Heart left ventricle (tissue), 16 donors: ENCODE data around the gene ZBTB8A. TPM values are rescaled to one million over a fixed set of nuclear protein-coding genes. Genes with fewer than 3 reads are reported as not detected.

Experiments
- ATAC-seq, 4 donors: fragments of 200-7000 bp; cut with Tn5 transposase; one replicate each; pipeline ENCODE4 v1.9.1; 2020 to 2022; ENCODE audit warnings: moderate library complexity in 4 of 4, mild to moderate bottlenecking in 3 of 4, moderate number of reproducible peaks in 1 of 4
- DNase-seq, 5 donors: peaks; one replicate each; pipeline ENCODE4 v3.0.0-alpha.2; 2020
- H3K27ac ChIP-seq, 12 donors: fragments of 200-600 bp; sonication (generic) in 4 of 12; one replicate each; pipeline versions ENCODE4 v1.5.0 to v1.8.0; 2016 to 2022; ENCODE audit warnings: mild to moderate bottlenecking in 2 of 12
- H3K27me3 ChIP-seq, 9 donors: fragments of 200-600 bp; sonication (generic) in 2 of 9; one replicate each; pipeline versions ENCODE4 v1.5.1 to v1.8.0; 2016 to 2022; ENCODE audit warnings: mild to moderate bottlenecking in 3 of 9
- H3K36me3 ChIP-seq, 9 donors: fragments of 200-600 bp; sonication (generic) in 2 of 9; one replicate each; pipeline versions ENCODE4 v1.5.0 to v1.8.0; 2018 to 2022; ENCODE audit warnings: mild to moderate bottlenecking in 2 of 9
- H3K4me1 ChIP-seq, 12 donors: fragments of 200-600 bp; sonication (generic) in 4 of 12; one replicate each; pipeline versions ENCODE4 v1.5.0 to v1.8.0; 2016 to 2022; ENCODE audit warnings: mild to moderate bottlenecking in 3 of 12
- H3K4me3 ChIP-seq, 12 donors: fragments of 200-600 bp; sonication (generic) in 4 of 12; one replicate each; pipeline versions ENCODE4 v1.5.0 to v1.8.0; 2017 to 2022; ENCODE audit warnings: mild to moderate bottlenecking in 9 of 12, moderate library complexity in 4 of 12
- H3K9me3 ChIP-seq, 12 donors: fragments of 200-600 bp; sonication (generic) in 4 of 12; one replicate each; pipeline versions ENCODE4 v1.5.0 to v1.8.0; 2016 to 2022; ENCODE audit warnings: mild to moderate bottlenecking in 1 of 12
- POLR2A ChIP-seq, 2 donors: fragments of 450-650 bp; IDR thresholded peaks; one replicate each; pipeline ENCODE4 v1.6.1; 2017; ENCODE audit warnings: antibody characterized with exemption in 2 of 2, mild to moderate bottlenecking in 2 of 2, moderate library complexity in 2 of 2
- WGBS, 4 donors: extraction: QIAGEN DNeasy Blood & Tissue Kit in 2 of 4; methylation state at CpG; one replicate each; pipeline versions ENCODE4 v1.1.5 to v1.1.7; 2013 to 2018; 5-methylcytosine and 5-hydroxymethylcytosine counted together
- intact Hi-C, 10 donors: fragments of 100-400 bp; cut with DNase I; formaldehyde crosslinking; loops; one replicate each; pipeline versions ENCODE4 v1.11.1 to v1.14.2; 2022
- polyA plus RNA-seq, 2 donors: library from polyadenylated mRNA; stranded (reverse); fragments of 200-250 nt; gene quantifications; one replicate each; pipeline ENCODE4 v1.2.3, GENCODE V29; 2013
- total RNA-seq, 9 donors: library from RNA; depleted of rRNA in 2 of 9; stranded (reverse); fragments of >200 nt in 2 of 9; fragmentation: NEBNext Ultra II Directional in 3 of 9; extraction: Animal tissue kit (Norgen Biotek cat#: 25700) in 3 of 9; gene quantifications; one replicate each; pipeline versions ENCODE4 v1.1.0 to v1.2.4, GENCODE V29; 2016 to 2023
- TF ChIP-seq, protein P1 (sequence below), 12 donors: fragments of 200-600 bp; sonication (generic) in 4 of 12; IDR thresholded peaks; one replicate each; pipeline versions ENCODE4 v1.5.0 to v1.8.0; 2018 to 2022; ENCODE audit warnings: antibody characterized with exemption in 12 of 12, mild to moderate bottlenecking in 5 of 12
- donor health status: ischemic (EF 13 %, LVEDD 7.1; RV severe dilation, severe dysfunction).
- donor health status: healthy with polysubstance abuse.
- donor health status: DM: no; HTN: yes; CAD: no.
- donor health status: DM: no; HTN: no; CAD: no.
- donor health status: ischemic (EF 25% LVEDD 6.9; RV normal size, moderate dysfunction).
- donor health status: ischemic (EF 25% LVEDD 5.7; RV mildly dilated, moderate dysfunction).
- donor health status: healthy.
- donor health status: DM: yes; HTN: yes; CAD: no.
- donor health status: ischemic (EF 35%, LVEDD 5.7; RV mildly dilated, moderate dysfunction).
- donor health status: nonischemic (EF 11% LVEDD 7.7; RV severe dilation, severe dysfunction).
- donor health status: DM: yes; HTN: yes; CAD: no.
- donor health status: PGD.
- donor health status: ischemic (EF 29% LVEDD 5.4; RV normal size, mild dysfunction).
- donor health status: nonischemic (EF 23%, LVEDD 6.1; RV moderate dilation, normal function).

Gene ZBTB8A
- total and polyA plus RNA-seq, 11 donors = 1.1 to 5.0 (median 2.7) TPM

DNA sequence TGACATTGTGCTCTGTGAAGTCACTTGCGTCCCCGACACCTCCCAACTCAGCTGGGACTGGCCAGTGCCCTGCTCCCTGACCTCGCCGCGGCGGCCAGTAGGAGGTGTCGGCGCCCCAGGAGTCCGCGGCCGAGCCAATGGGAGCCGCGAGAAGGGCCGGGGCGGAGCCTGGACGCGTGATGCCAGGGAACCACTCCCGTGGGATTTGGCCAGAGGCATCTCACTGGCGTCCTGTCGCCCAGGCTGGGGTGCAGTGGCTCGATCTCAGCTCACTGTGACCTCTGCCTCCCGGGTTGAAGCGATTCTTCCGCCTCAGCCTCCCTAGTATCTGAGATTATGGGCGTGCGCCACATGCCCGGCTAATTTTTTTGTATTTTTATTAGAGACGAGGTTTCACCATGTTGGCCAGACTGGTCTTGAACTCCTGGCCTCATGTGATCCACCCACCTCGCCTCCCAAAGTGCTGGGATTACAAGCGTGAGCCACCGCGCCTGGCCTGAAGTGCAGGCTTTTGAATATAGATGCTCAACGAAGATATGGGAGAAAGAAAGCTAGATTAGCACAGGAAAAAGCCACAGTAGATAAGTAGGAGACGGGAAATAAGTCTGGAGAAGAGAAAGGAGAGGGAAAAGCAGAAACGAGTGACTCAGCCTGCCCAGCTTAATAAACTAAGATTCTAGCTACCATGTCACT is 73.1 kb downstream of the ZBTB8A start:
- TF ChIP-seq POLR2A (IDR thresholded peaks at IDR 0.05) = peak in 1 of 2 donors; percentile 78
- TF ChIP-seq, protein P1, sequence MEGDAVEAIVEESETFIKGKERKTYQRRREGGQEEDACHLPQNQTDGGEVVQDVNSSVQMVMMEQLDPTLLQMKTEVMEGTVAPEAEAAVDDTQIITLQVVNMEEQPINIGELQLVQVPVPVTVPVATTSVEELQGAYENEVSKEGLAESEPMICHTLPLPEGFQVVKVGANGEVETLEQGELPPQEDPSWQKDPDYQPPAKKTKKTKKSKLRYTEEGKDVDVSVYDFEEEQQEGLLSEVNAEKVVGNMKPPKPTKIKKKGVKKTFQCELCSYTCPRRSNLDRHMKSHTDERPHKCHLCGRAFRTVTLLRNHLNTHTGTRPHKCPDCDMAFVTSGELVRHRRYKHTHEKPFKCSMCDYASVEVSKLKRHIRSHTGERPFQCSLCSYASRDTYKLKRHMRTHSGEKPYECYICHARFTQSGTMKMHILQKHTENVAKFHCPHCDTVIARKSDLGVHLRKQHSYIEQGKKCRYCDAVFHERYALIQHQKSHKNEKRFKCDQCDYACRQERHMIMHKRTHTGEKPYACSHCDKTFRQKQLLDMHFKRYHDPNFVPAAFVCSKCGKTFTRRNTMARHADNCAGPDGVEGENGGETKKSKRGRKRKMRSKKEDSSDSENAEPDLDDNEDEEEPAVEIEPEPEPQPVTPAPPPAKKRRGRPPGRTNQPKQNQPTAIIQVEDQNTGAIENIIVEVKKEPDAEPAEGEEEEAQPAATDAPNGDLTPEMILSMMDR (IDR thresholded peaks at IDR 0.05) = peak in 11 of 12 donors; percentile 20 to 56 (median 35)
- Histone ChIP-seq H3K9me3 (no peaks in the 10 kb centered on the region), H3K36me3 (peaks cover 0 to 4% (median 0%) of the 10 kb centered on the region in 9 donors), H3K4me1 (peaks cover 0 to 14% (median 7%) of the 10 kb centered on the region in 12 donors), H3K27me3 (no peaks in the 10 kb centered on the region), H3K27ac (peak overlapping the region in 10 of 12 donors; percentile 54 to 83 (median 64)), H3K4me3 (peak overlapping the region; percentile 30 to 74 (median 56))
- intact Hi-C loops = loop anchor here in 3 of 10 donors (10.0 kb wide), 2 partner anchors 88 to 158 kb away; no protein-coding TSS in a partner anchor
- ATAC-seq (peak; percentile 100), DNase-seq (peak; percentile 88 to 95 (median 94))
- whole genome bisulfite sequencing, 4 donors = 4 to 9% (median 6%) methylated on average over 17 to 35 of the region's 35 CpGs

DNA sequence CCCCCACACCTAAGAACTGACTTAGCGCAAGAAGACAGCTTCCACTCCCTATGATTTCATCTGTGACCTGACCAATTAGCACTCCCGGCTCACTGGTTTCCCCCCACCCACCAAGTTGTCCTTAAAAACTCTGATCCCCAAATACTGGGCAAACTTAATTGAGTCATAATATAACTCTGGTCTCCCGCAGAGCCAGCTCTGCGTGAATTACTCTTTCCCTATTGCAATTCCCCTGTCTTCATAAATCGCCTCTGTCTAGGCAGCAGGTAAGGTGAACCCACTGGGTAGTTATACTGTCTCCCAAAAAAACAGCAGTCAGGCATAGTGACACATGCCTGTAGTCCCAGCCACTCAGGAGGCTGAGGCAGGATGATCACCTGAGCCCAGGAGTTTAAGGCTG is 74.2 kb downstream of the ZBTB8A start:
- Histone ChIP-seq H3K27me3 (no peaks in the 10 kb centered on the region), H3K36me3 (peaks cover 0 to 3% (median 0%) of the 10 kb centered on the region in 9 donors), H3K27ac (no peak overlapping the region), H3K4me3 (no peak overlapping the region), H3K9me3 (no peaks in the 10 kb centered on the region), H3K4me1 (peaks cover 0 to 14% (median 7%) of the 10 kb centered on the region in 12 donors)
- intact Hi-C loops = loop anchor here in 3 of 10 donors (10.0 kb wide), 2 partner anchors 89 to 159 kb away; no protein-coding TSS in a partner anchor
- WGBS, 4 donors = 88 to 97% (median 90%) methylated on average over 5 of the region's 5 CpGs
- DNase-seq (no peak), ATAC-seq (no peak)
- TF ChIP-seq, protein P1 (IDR thresholded peaks at IDR 0.05) = no peak
- TF ChIP-seq POLR2A (IDR thresholded peaks at IDR 0.05) = no peak

DNA sequence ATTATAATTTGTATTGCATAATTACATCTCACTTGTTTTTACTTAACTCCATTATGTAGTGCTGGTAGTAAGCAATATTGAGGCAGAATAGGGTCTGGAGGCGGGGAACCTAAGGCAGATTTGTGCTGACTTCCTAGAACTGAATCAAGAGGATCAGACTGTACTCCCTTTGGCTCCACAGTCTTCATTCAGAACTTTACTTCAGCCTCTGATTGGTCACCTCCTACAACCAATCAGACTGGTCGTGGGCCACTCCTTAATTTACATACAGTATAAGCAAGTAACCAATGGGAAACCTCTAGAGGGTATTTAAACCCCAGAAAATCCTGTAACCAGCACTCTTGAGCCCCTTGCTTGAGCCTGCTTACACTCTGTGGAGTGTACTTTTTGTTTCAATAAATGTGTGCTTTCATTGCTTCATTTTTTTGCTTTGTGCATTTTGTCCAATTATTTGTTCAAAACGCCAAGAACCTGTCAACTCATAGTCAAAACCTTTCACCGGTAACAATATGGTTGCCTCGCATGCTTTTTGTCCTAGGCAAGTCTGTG is 79.5 kb downstream of the ZBTB8A start:
- Histone ChIP-seq H3K36me3 (peaks cover 0 to 23% (median 6%) of the 10 kb centered on the region in 9 donors), H3K4me3 (no peak overlapping the region), H3K4me1 (no peaks in the 10 kb centered on the region), H3K27me3 (no peaks in the 10 kb centered on the region), H3K27ac (no peak overlapping the region), H3K9me3 (no peaks in the 10 kb centered on the region)
- no peak for TF ChIP-seq POLR2A (IDR thresholded peaks at IDR 0.05)
- TF ChIP-seq, protein P1 (IDR thresholded peaks at IDR 0.05) = no peak
- ATAC-seq (peak in 1 of 4 donors; percentile 26), DNase-seq (no peak)
- 92 to 99% (median 97%) methylated on average over 5 of the region's 5 CpGs for WGBS, 4 donors
- intact Hi-C loops = loop anchor here in 3 of 10 donors (10.0 kb wide), 2 partner anchors 94 to 164 kb away; no protein-coding TSS in a partner anchor
